Activated naive CD8-positive, alpha-beta T cell treated with anti-CD3 and anti-CD28 coated beads, Interleukin-2, amount 50 U/mL, for 24 hours (primary cell): ENCODE data around the gene PDE6B.
"Not testable (repeated sequence)": the region's sequence is repeated elsewhere in the genome, so short reads cannot be mapped to it uniquely, and the experiment has no call there.

Experiments
- ATAC-seq: fragments of 150-1000 bp; cut with Tn5 transposase; one replicate; pipeline ENCODE4 v1.10.0; 2021
- DNase-seq: peaks from one replicate; pipeline ENCODE4 v3.0.0; 2021
- H3K27ac Mint-ChIP-seq: one replicate; pipeline ENCODE4 v1.8.0; 2021; ENCODE audit warnings: mild to moderate bottlenecking, mixed read lengths
- H3K27me3 Mint-ChIP-seq: one replicate; pipeline ENCODE4 v1.8.0; 2021; ENCODE audit warnings: mixed read lengths
- H3K36me3 Mint-ChIP-seq: one replicate; pipeline ENCODE4 v1.8.0; 2021; ENCODE audit warnings: low read depth, mixed read lengths
- H3K4me1 Mint-ChIP-seq: one replicate; pipeline ENCODE4 v1.8.0; 2021; ENCODE audit warnings: mixed read lengths
- H3K4me3 Mint-ChIP-seq: one replicate; pipeline ENCODE4 v1.8.0; 2021; ENCODE audit warnings: mild to moderate bottlenecking, moderate library complexity, mixed read lengths
- H3K9me3 Mint-ChIP-seq: one replicate; pipeline ENCODE4 v1.8.0; 2021; ENCODE audit warnings: mixed read lengths

The PDE6B gene

DNA sequence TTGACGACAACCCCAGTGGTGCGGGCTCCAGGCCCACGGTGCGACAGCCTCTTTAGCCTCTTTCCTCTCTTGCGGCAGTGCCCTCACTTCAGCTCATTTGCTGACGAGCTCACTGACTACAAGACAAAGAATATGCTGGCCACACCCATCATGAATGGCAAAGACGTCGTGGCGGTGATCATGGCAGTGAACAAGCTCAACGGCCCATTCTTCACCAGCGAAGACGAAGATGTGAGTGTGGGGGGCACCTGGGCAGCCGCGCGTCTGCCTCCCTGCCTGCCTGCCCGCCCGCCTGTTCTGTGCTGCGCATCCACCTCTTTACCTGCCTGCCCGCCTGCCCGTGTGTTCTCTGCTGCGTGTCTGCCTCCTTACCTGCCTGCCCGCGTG is 9.2 kb downstream of the PDE6B start:
- Mint-ChIP-seq H3K9me3 (peaks cover 16% of the 10 kb centered on the region), H3K4me1 (no peaks in the 10 kb centered on the region), H3K27ac (no peak overlapping the region), H3K36me3 (no peaks in the 10 kb centered on the region), H3K4me3 (no peak overlapping the region), H3K27me3 (peaks cover 5% of the 10 kb centered on the region)
- DNase-seq (no peak), ATAC-seq (no peak)

GRCh38 chr4:635066-635835 is 9.9 kb downstream of the PDE6B start:
- not testable (repeated sequence) for ATAC-seq, H3K4me1 Mint-ChIP-seq, H3K27me3 Mint-ChIP-seq, H3K27ac Mint-ChIP-seq, H3K36me3 Mint-ChIP-seq, H3K4me3 Mint-ChIP-seq, DNase-seq
- peaks cover 16% of the 10 kb centered on the region for H3K9me3 Mint-ChIP-seq

- no peak for ATAC-seq
- Mint-ChIP-seq H3K36me3 (no peaks in the 10 kb centered on the region), H3K4me1 (no peaks in the 10 kb centered on the region), H3K9me3 (peaks cover 13% of the 10 kb centered on the region), H3K4me3 (no peak overlapping the region), H3K27me3 (peaks cover 9% of the 10 kb centered on the region), H3K27ac (no peak overlapping the region)
- DNase-seq, result no peak
These were observed 10.7 kb downstream of the PDE6B start for GRCh38 chr4:635851-636627.

- Mint-ChIP-seq H3K27ac (no peak overlapping the region), H3K4me1 (no peaks in the 10 kb centered on the region), H3K36me3 (no peaks in the 10 kb centered on the region), H3K27me3 (peaks cover 9% of the 10 kb centered on the region), H3K9me3 (peaks cover 7% of the 10 kb centered on the region), H3K4me3 (no peak overlapping the region)
- DNase-seq (no peak), ATAC-seq (no peak)
These were observed 11.3 kb downstream of the PDE6B start for GRCh38 chr4:636628-637159.

DNA sequence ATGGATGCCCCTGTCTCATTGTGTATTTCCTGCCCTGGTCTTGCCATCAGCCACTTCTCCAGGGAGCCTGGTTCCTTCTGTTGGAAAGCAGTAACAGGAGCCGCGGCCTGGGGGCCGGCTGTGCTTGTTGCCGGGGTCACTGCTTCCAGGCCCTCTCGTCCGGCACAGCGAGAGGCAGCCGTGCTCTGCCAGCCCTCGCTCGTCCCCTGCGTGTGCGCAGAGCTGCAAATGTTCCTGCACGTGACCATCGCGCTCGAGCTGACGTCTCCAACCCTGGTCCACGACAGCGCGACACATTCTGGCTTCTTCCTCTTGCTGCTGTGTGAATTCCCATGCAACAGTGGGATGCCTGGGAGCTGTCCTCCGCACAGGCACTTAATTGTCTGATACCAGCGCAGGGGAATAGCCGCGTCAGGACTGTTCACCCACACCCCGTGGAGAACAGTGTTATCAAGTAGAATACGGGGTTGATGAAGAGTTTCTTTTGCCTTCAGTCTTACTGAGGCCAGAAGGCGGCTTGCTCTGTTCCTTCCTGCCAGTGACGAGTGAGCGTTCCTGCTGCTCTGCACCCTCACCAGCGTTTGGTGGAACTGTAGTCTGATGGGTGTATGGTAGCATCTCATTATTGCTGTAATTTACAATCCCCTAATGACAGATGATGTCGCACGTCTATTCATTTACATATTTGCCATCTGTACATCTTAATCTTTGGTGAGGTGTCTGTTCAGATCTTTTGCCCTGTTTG is 12.3 kb downstream of the PDE6B start:
- Mint-ChIP-seq H3K9me3 (peaks cover 2% of the 10 kb centered on the region), H3K4me3 (no peak overlapping the region), H3K27ac (no peak overlapping the region), H3K36me3 (no peaks in the 10 kb centered on the region), H3K27me3 (peaks cover 9% of the 10 kb centered on the region), H3K4me1 (no peaks in the 10 kb centered on the region)
- no peak for ATAC-seq
- no peak for DNase-seq

- not testable (repeated sequence) for H3K9me3 Mint-ChIP-seq, H3K27ac Mint-ChIP-seq, H3K4me1 Mint-ChIP-seq, ATAC-seq, H3K4me3 Mint-ChIP-seq, DNase-seq, H3K36me3 Mint-ChIP-seq
- H3K27me3 Mint-ChIP-seq, result peaks cover 21% of the 10 kb centered on the region
These were observed 17.0 kb downstream of the PDE6B start for GRCh38 chr4:642366-642765.

- H3K27ac Mint-ChIP-seq, result peak overlapping the region; percentile 29
- H3K36me3 Mint-ChIP-seq, result no peaks in the 10 kb centered on the region
- peaks cover 12% of the 10 kb centered on the region for H3K27me3 Mint-ChIP-seq
- H3K4me1 Mint-ChIP-seq, result peaks cover 8% of the 10 kb centered on the region
- peak; percentile 20 for ATAC-seq
- DNase-seq, result peak; percentile 27
- H3K4me3 Mint-ChIP-seq, result peak overlapping the region; percentile 53
- H3K9me3 Mint-ChIP-seq, result peaks cover 5% of the 10 kb centered on the region
These were observed 21.1 kb downstream of the PDE6B start for GRCh38 chr4:646460-646859.

GRCh38 chr4:647481-647880 is 22.1 kb downstream of the PDE6B start:
- Mint-ChIP-seq H3K9me3 (peaks cover 5% of the 10 kb centered on the region), H3K36me3 (no peaks in the 10 kb centered on the region), H3K27ac (no peak overlapping the region), H3K4me3 (no peak overlapping the region), H3K27me3 (peaks cover 13% of the 10 kb centered on the region), H3K4me1 (peaks cover 8% of the 10 kb centered on the region)
- no peak for ATAC-seq
- no peak for DNase-seq

- DNase-seq (no peak), ATAC-seq (no peak)
- Mint-ChIP-seq H3K27ac (no peak overlapping the region), H3K4me1 (peaks cover 8% of the 10 kb centered on the region), H3K27me3 (peaks cover 11% of the 10 kb centered on the region), H3K36me3 (no peaks in the 10 kb centered on the region), H3K9me3 (no peaks in the 10 kb centered on the region), H3K4me3 (no peak overlapping the region)
These were observed 23.4 kb downstream of the PDE6B start for GRCh38 chr4:648579-649292.

GRCh38 chr4:649293-649625 is 23.9 kb downstream of the PDE6B start:
- ATAC-seq, result no peak
- H3K27ac Mint-ChIP-seq, result no peak overlapping the region
- no peaks in the 10 kb centered on the region for H3K9me3 Mint-ChIP-seq
- H3K27me3 Mint-ChIP-seq, result peaks cover 11% of the 10 kb centered on the region
- H3K4me1 Mint-ChIP-seq, result peaks cover 8% of the 10 kb centered on the region
- no peak overlapping the region for H3K4me3 Mint-ChIP-seq
- DNase-seq, result no peak
- no peaks in the 10 kb centered on the region for H3K36me3 Mint-ChIP-seq

- Mint-ChIP-seq H3K36me3 (no peaks in the 10 kb centered on the region), H3K27ac (no peak overlapping the region), H3K4me3 (no peak overlapping the region), H3K4me1 (peaks cover 8% of the 10 kb centered on the region), H3K27me3 (peaks cover 8% of the 10 kb centered on the region), H3K9me3 (no peaks in the 10 kb centered on the region)
- no peak for ATAC-seq
- DNase-seq, result no peak
These were observed 24.5 kb downstream of the PDE6B start for GRCh38 chr4:649751-650310.

GRCh38 chr4:650461-650860 is 25.1 kb downstream of the PDE6B start:
- Mint-ChIP-seq H3K36me3 (no peaks in the 10 kb centered on the region), H3K4me1 (peaks cover 8% of the 10 kb centered on the region), H3K27me3 (peaks cover 5% of the 10 kb centered on the region), H3K4me3 (no peak overlapping the region), H3K9me3 (no peaks in the 10 kb centered on the region), H3K27ac (no peak overlapping the region)
- DNase-seq, result no peak
- ATAC-seq, result no peak

DNA sequence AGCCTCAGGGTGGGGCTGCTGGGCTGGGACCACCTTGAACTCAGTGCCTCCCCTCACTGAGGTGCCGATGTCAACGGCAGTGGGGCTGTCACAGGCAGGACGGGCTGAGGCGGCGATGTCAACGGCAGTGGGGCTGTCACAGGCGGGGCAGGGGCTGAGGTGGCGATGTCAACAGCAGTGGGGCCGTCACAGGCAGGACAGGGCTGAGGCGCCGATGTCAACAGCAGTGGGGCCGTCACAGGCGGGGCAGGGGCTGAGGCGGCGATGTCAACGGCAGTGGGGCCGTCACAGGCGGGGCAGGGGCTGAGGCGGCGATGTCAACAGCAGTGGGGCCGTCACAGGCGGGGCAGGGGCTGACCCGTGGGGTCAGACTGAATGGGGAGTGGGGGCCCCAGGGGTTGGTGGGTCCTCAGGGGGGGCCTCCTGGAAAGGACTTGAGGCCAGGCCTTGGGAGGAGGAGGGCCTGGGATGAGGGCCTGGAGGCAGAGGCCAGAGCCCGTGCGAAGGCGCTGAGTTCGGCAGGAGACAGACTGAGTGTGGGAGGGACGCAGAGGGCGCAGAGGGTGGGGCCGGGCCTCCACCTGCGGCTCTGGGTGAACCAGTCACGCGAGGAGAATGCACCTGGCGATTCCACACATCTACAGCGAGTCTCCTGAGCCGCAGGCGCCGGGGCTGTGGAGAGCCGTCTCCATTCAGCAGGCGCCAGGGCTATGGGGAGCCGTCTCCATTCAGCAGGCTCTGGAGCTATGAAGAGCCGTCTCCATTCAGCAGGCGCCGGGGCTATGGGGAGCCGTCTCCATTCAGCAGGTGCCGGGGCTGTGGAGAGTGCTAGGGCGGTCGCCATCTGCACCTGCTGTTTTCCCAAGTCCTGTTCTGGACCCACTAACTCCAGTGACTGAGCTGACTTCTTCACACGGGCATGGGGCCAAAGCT is 25.8 kb downstream of the PDE6B start:
- ATAC-seq, result no peak
- Mint-ChIP-seq H3K4me1 (peaks cover 5% of the 10 kb centered on the region), H3K4me3 (no peak overlapping the region), H3K27me3 (peaks cover 5% of the 10 kb centered on the region), H3K36me3 (no peaks in the 10 kb centered on the region), H3K27ac (no peak overlapping the region), H3K9me3 (no peaks in the 10 kb centered on the region)
- no peak for DNase-seq
